Body of pancreas (tissue), 4 donors: ENCODE results near the gene UBXN1. TPM values are rescaled to one million over a fixed set of nuclear protein-coding genes. Genes with fewer than 3 reads are reported as not detected.

ENCODE experiments used
- ATAC-seq: fragments of 150-250 bp; one replicate; pipeline ENCODE4 v1.9.1; 2016
- DNase-seq, 4 donors: peaks; one replicate each; pipeline ENCODE4 v3.0.0-alpha.2; 2019
- H3K27ac ChIP-seq, 4 donors: fragments of 200-600 bp; sonication (generic); 1 replicate in 3 of 4; 2 replicates in 1 of 4; pipeline versions ENCODE4 v1.5.1 to v1.6.1; 2016 to 2019; ENCODE audit warnings: mild to moderate bottlenecking in 1 of 4, mixed read lengths in 1 of 4, moderate library complexity in 1 of 4
- H3K27me3 ChIP-seq, 2 donors: fragments of 200-600 bp; sonication (generic); one replicate each; pipeline ENCODE4 v1.6.0; 2016; ENCODE audit warnings: mild to moderate bottlenecking in 1 of 2
- H3K36me3 ChIP-seq, 2 donors: fragments of 200-600 bp; sonication (generic); replicated peaks in 1 of 2; 2 replicates each; pipeline ENCODE4 v1.5.1; 2016; ENCODE audit warnings: low read depth in 2 of 2; ENCODE audit not compliant: insufficient read depth in 1 of 2
- H3K4me1 ChIP-seq: fragments of 200-600 bp; sonication (generic); one replicate; pipeline ENCODE4 v1.6.0; 2016
- H3K4me3 ChIP-seq, 2 donors: fragments of 200-600 bp; sonication (generic); 1 replicate in 1 of 2; 2 replicates in 1 of 2; pipeline ENCODE4 v1.5.1; 2016 to 2019
- H3K9me3 ChIP-seq, 3 donors: fragments of 200-600 bp; sonication (generic); 1 replicate in 2 of 3; 2 replicates in 1 of 3; pipeline ENCODE4 v1.5.1; 2016
- CTCF ChIP-seq, 7 experiments: fragments of 450-650 bp in 4 of 7; fragments of 200-600 bp in 3 of 7; sonication (generic) in 3 of 7; IDR thresholded peaks; one replicate each; pipeline ENCODE4 v1.5.1; 2016 to 2019; ENCODE audit warnings: antibody characterized with exemption in 7 of 7
- POLR2A ChIP-seq, 3 donors: fragments of 450-650 bp; IDR thresholded peaks; one replicate each; pipeline ENCODE4 v1.6.1; 2016; ENCODE audit warnings: antibody characterized with exemption in 3 of 3, mild to moderate bottlenecking in 2 of 3
- WGBS, 2 donors: methylation state at CpG; one replicate each; pipeline ENCODE4 v1.1.5; 2017; 5-methylcytosine and 5-hydroxymethylcytosine counted together
- intact Hi-C: fragments of 100-400 bp; cut with DNase I; formaldehyde crosslinking; loops from one replicate; pipeline ENCODE4 v1.15.1; 2023
- total RNA-seq, 2 donors: library from RNA; depleted of rRNA; stranded (reverse); fragments of >200 nt; gene quantifications; one replicate each; pipeline ENCODE4 v1.1.0, GENCODE V29; 2016

The UBXN1 gene
- total RNA-seq, 2 donors from 2014 or later = 129 to 204 TPM

GRCh38 chr11:62666259-62666926, 12.5 kb downstream of the UBXN1 start:
- TF ChIP-seq CTCF (IDR thresholded peaks at IDR 0.05) = no peak
- Histone ChIP-seq H3K4me3 (peak overlapping the region in 1 of 2 donors; percentile 82), H3K27me3 (no peaks in the 10 kb centered on the region), H3K4me1 (peaks cover 56% of the 10 kb centered on the region), H3K27ac (peak overlapping the region in 3 of 4 donors; percentile 81 to 94 (median 87)), H3K9me3 (no peaks in the 10 kb centered on the region), H3K36me3 (peaks cover 0 to 2% of the 10 kb centered on the region in 2 donors)
- intact Hi-C loops = no loop called here
- DNase-seq (peak in 1 of 4 donors; percentile 14), ATAC-seq (no peak)
- 43 to 50% methylated on average over 6 to 16 of the region's 16 CpGs for WGBS, 2 donors

GRCh38 chr11:62665599-62666258, 13.1 kb downstream of the UBXN1 start:
- Histone ChIP-seq H3K9me3 (no peaks in the 10 kb centered on the region), H3K4me3 (peak overlapping the region; percentile 7 to 82), H3K36me3 (peaks cover 0 to 2% of the 10 kb centered on the region in 2 donors), H3K4me1 (peaks cover 53% of the 10 kb centered on the region), H3K27ac (peak overlapping the region; percentile 79 to 94 (median 84)), H3K27me3 (no peaks in the 10 kb centered on the region)
- DNase-seq (peak; percentile 51 to 58 (median 56)), ATAC-seq (peak; percentile 33)
- TF ChIP-seq CTCF (IDR thresholded peaks at IDR 0.05) = no peak
- no peak for TF ChIP-seq POLR2A (IDR thresholded peaks at IDR 0.05)
- WGBS, 2 donors = 0 to 4% methylated on average over 26 to 39 of the region's 39 CpGs
- intact Hi-C loops = no loop called here

- Histone ChIP-seq H3K27ac (peak within 1 kb of the TSS; percentile 79 to 94 (median 84)), H3K9me3 (no peaks in the 10 kb centered on the region), H3K4me3 (peak within 1 kb of the TSS; percentile 67 to 82), H3K4me1 (peaks cover 47% of the 10 kb centered on the region), H3K27me3 (no peaks in the 10 kb centered on the region), H3K36me3 (peaks cover 0 to 2% of the 10 kb centered on the region in 2 donors)
- WGBS, 2 donors = 0 to 10% methylated on average over 2 to 47 of the region's 47 CpGs
- intact Hi-C loops = no loop called here
- ATAC-seq (peak; percentile 95), DNase-seq (peak; percentile 94 to 96 (median 95))
- TF ChIP-seq POLR2A (IDR thresholded peaks at IDR 0.05) (peak; percentile 96 to 100 (median 99)), CTCF (IDR thresholded peaks at IDR 0.05) (no peak)
These were observed 13.7 kb downstream of the UBXN1 start, which contains the start of the genes C11orf98 and CSKMT for GRCh38 chr11:62665075-62665598. TSS of gene C11orf98 (minus strand) at chr11:62665210. CDS start at chr11:62665169, 41 bp downstream. TSS of gene CSKMT (plus strand) at chr11:62665312. CDS start at chr11:62665880, 568 bp downstream.

- 3 to 4% methylated on average over 21 to 36 of the region's 36 CpGs for WGBS, 2 donors
- intact Hi-C loops = no loop called here
- Histone ChIP-seq H3K4me3 (peak overlapping the region; percentile 67 to 82), H3K27ac (peak overlapping the region; percentile 79 to 94 (median 84)), H3K4me1 (peaks cover 41% of the 10 kb centered on the region), H3K36me3 (peaks cover 0 to 2% of the 10 kb centered on the region in 2 donors), H3K9me3 (no peaks in the 10 kb centered on the region), H3K27me3 (no peaks in the 10 kb centered on the region)
- ATAC-seq (peak; percentile 69), DNase-seq (peak; percentile 65 to 76 (median 70))
- TF ChIP-seq POLR2A (IDR thresholded peaks at IDR 0.05) (no peak), CTCF (IDR thresholded peaks at IDR 0.05) (no peak)
These were observed 14.3 kb downstream of the UBXN1 start for GRCh38 chr11:62664405-62665074.
